SU-DHL-6 (cell line): Measurements from ENCODE around the gene MEF2C.

Experiments
- EZH2phosphoT487 ChIP-seq: fragments of 200-600 bp; sonication (generic), shearing (Covaris generic); conservative IDR thresholded peaks from 2 replicates; pipeline ENCODE4 v1.6.1; 2018; ENCODE audit warnings: mild to moderate bottlenecking, antibody characterized with exemption, low read length, moderate library complexity, mixed read lengths
- TF ChIP-seq, protein P1 (sequence below): fragments of 200-600 bp; sonication (generic); IDR thresholded peaks from one replicate; pipeline ENCODE4 v1.5.1; 2017; ENCODE audit warnings: antibody characterized with exemption, mild to moderate bottlenecking, low read length, moderate library complexity; ENCODE audit not compliant: insufficient read depth, poor library complexity, severe bottlenecking

DNA sequence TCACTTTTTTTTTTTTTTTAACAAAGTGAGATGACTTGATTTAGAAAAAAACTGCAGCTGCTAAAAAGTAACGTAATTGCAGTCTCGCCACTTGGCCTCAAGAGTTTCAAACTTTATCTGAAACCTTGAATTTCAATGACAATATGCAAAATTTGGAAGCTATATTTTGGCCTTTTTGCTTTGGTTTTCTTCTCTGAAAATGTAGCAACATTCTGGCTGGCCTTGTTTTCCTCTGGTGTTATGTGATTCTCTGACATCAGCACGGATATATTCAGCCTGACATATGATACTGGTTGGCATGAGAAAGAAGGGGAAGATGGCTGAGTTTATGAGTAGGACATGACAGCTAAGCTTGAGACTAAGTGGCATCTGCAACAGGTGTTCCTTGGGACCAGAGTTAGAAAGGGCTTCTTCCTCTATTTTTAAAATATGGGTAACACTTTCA lies 136.5 kb downstream of the MEF2C start:
- TF ChIP-seq, protein P1, sequence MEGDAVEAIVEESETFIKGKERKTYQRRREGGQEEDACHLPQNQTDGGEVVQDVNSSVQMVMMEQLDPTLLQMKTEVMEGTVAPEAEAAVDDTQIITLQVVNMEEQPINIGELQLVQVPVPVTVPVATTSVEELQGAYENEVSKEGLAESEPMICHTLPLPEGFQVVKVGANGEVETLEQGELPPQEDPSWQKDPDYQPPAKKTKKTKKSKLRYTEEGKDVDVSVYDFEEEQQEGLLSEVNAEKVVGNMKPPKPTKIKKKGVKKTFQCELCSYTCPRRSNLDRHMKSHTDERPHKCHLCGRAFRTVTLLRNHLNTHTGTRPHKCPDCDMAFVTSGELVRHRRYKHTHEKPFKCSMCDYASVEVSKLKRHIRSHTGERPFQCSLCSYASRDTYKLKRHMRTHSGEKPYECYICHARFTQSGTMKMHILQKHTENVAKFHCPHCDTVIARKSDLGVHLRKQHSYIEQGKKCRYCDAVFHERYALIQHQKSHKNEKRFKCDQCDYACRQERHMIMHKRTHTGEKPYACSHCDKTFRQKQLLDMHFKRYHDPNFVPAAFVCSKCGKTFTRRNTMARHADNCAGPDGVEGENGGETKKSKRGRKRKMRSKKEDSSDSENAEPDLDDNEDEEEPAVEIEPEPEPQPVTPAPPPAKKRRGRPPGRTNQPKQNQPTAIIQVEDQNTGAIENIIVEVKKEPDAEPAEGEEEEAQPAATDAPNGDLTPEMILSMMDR = no peak
- TF ChIP-seq EZH2phosphoT487 = no peak
